H9 (cell line): ENCODE measurements around the gene CAPN8. TPM values are rescaled to one million over a fixed set of nuclear protein-coding genes. Genes with fewer than 3 reads are reported as not detected.

Source experiments
- DNase-seq: peaks from one replicate; pipeline ENCODE4 v3.0.0-alpha.2; 2017
- H2AFZ ChIP-seq: one replicate; pipeline ENCODE4 v1.6.1; 2013; ENCODE audit warnings: mild to moderate bottlenecking, low read length, control low read depth, moderate library complexity
- H2AK5ac ChIP-seq: 2 replicates; pipeline ENCODE4 v1.6.1; 2013; ENCODE audit warnings: low read length, control low read depth, mixed read lengths; ENCODE audit not compliant: insufficient read length
- H2BK120ac ChIP-seq: one replicate; pipeline ENCODE4 v1.6.1; 2013; ENCODE audit warnings: low read depth, mild to moderate bottlenecking, low read length, control low read depth, inconsistent platforms; ENCODE audit not compliant: poor library complexity, severe bottlenecking
- H2BK12ac ChIP-seq: 2 replicates; pipeline ENCODE4 v1.6.1; 2013; ENCODE audit warnings: low read length, control low read depth, mixed read lengths, low read depth; ENCODE audit not compliant: insufficient read length
- H2BK15ac ChIP-seq: 2 replicates; pipeline ENCODE4 v1.6.1; 2013; ENCODE audit warnings: low read depth, low read length, control low read depth
- H2BK20ac ChIP-seq: one replicate; pipeline ENCODE4 v1.6.1; 2013; ENCODE audit warnings: low read depth, mild to moderate bottlenecking, low read length, control low read depth, inconsistent platforms; ENCODE audit not compliant: poor library complexity, severe bottlenecking
- H2BK5ac ChIP-seq: 2 replicates; pipeline ENCODE4 v1.6.1; 2013; ENCODE audit warnings: low read length, control low read depth, mixed read lengths; ENCODE audit not compliant: insufficient read length
- H3K14ac ChIP-seq: 2 replicates; pipeline ENCODE4 v1.6.1; 2013; ENCODE audit warnings: low read length, control low read depth; ENCODE audit not compliant: insufficient read depth
- H3K18ac ChIP-seq: 2 replicates; pipeline ENCODE4 v1.6.1; 2013; ENCODE audit warnings: low read depth, mild to moderate bottlenecking, mixed read lengths, low read length, control low read depth; ENCODE audit not compliant: insufficient read length
- H3K23ac ChIP-seq: 2 replicates; pipeline ENCODE4 v1.6.1; 2013; ENCODE audit warnings: low read length, control low read depth, mixed read lengths, low read depth; ENCODE audit not compliant: insufficient read length
- H3K23me2 ChIP-seq: 2 replicates; pipeline ENCODE4 v1.6.1; 2013; ENCODE audit warnings: low read depth, mild to moderate bottlenecking, mixed read lengths, low read length, control low read depth; ENCODE audit not compliant: insufficient read length, poor library complexity, severe bottlenecking
- H3K27ac ChIP-seq: 2 replicates; pipeline ENCODE4 v1.5.1; 2013; ENCODE audit warnings: low read length, control low read depth, mixed read lengths, low read depth; ENCODE audit not compliant: insufficient read length
- H3K27me3 ChIP-seq: 2 replicates; pipeline ENCODE4 v1.6.1; 2013; ENCODE audit warnings: low read length, control low read depth, inconsistent platforms; ENCODE audit not compliant: insufficient read depth
- H3K4ac ChIP-seq: 2 replicates; pipeline ENCODE4 v1.6.1; 2013; ENCODE audit warnings: low read depth, mild to moderate bottlenecking, control low read depth, inconsistent platforms, low read length, moderate library complexity
- H3K4me1 ChIP-seq: 2 replicates; pipeline ENCODE4 v1.6.1; 2013; ENCODE audit warnings: low read length, control low read depth, inconsistent platforms; ENCODE audit not compliant: insufficient read depth
- H3K4me2 ChIP-seq: 2 replicates; pipeline ENCODE4 v1.6.1; 2013; ENCODE audit warnings: low read length, control low read depth, mixed read lengths; ENCODE audit not compliant: insufficient read length, insufficient read depth
- H3K56ac ChIP-seq: 2 replicates; pipeline ENCODE4 v1.6.1; 2013; ENCODE audit warnings: low read depth, mild to moderate bottlenecking, mixed read lengths, low read length, control low read depth; ENCODE audit not compliant: insufficient read length
- H3K79me1 ChIP-seq: 2 replicates; pipeline ENCODE4 v1.6.1; 2013; ENCODE audit warnings: low read depth, mild to moderate bottlenecking, moderate library complexity, low read length, control low read depth, inconsistent platforms; ENCODE audit not compliant: insufficient read depth, poor library complexity, severe bottlenecking
- H3K79me2 ChIP-seq: 2 replicates; pipeline ENCODE4 v1.6.1; 2013; ENCODE audit warnings: low read length, control low read depth, inconsistent platforms; ENCODE audit not compliant: insufficient read depth
- H3K9ac ChIP-seq: 2 replicates; pipeline ENCODE4 v1.6.1; 2013; ENCODE audit warnings: low read length, control low read depth, mixed read lengths; ENCODE audit not compliant: insufficient read length; ENCODE audit errors: extremely low read depth
- H3K9me3 ChIP-seq: one replicate; pipeline ENCODE4 v1.6.1; 2013; ENCODE audit warnings: low read depth, low read length, inconsistent platforms; ENCODE audit not compliant: control insufficient read depth
- H3T11ph ChIP-seq: one replicate; pipeline ENCODE4 v1.6.1; 2013; ENCODE audit warnings: mild to moderate bottlenecking, low read length, control low read depth, inconsistent platforms
- H4K20me1 ChIP-seq: one replicate; pipeline ENCODE4 v1.6.1; 2013; ENCODE audit not compliant: control insufficient read depth, insufficient read length, insufficient read depth
- H4K5ac ChIP-seq: 2 replicates; pipeline ENCODE4 v1.6.1; 2013; ENCODE audit warnings: low read depth, mild to moderate bottlenecking, mixed read lengths, low read length, control low read depth; ENCODE audit not compliant: insufficient read length
- H4K8ac ChIP-seq: replicated peaks from 2 replicates; pipeline ENCODE4 v1.6.1; 2013; ENCODE audit warnings: low read length, control low read depth, mixed read lengths, low read depth; ENCODE audit not compliant: insufficient read length
- H4K91ac ChIP-seq: 2 replicates; pipeline ENCODE4 v1.6.1; 2013; ENCODE audit warnings: low read depth, mild to moderate bottlenecking, moderate library complexity, mixed read lengths, low read length, control low read depth; ENCODE audit not compliant: insufficient read length
- H3K27ac Mint-ChIP-seq, 3 experiments: 2 replicates in 2 of 3; 3 replicates in 1 of 3; pipeline ENCODE4 v1.8.0; 2020 to 2021; ENCODE audit warnings: mixed read lengths in 3 of 3, mild to moderate bottlenecking in 1 of 3, moderate library complexity in 1 of 3
- H3K27me3 Mint-ChIP-seq: 2 replicates; pipeline ENCODE4 v1.8.0; 2021; ENCODE audit warnings: low read depth, mild to moderate bottlenecking, moderate library complexity, mixed read lengths
- H3K36me3 Mint-ChIP-seq, 3 experiments: 2 replicates in 2 of 3; 3 replicates in 1 of 3; pipeline ENCODE4 v1.8.0; 2020 to 2021; ENCODE audit warnings: low read depth in 3 of 3, mixed read lengths in 3 of 3; ENCODE audit not compliant: insufficient read depth in 1 of 3
- H3K4me1 Mint-ChIP-seq, 2 experiments: 2 replicates each; pipeline ENCODE4 v1.8.0; 2020; ENCODE audit warnings: mixed read lengths in 2 of 2
- H3K4me3 Mint-ChIP-seq, 2 experiments: 2 replicates in 1 of 2; 3 replicates in 1 of 2; pipeline ENCODE4 v1.8.0; 2020 to 2021; ENCODE audit warnings: mild to moderate bottlenecking in 2 of 2, mixed read lengths in 2 of 2, moderate library complexity in 1 of 2
- H3K9me3 Mint-ChIP-seq, 2 experiments: 2 replicates in 1 of 2; 3 replicates in 1 of 2; pipeline ENCODE4 v1.8.0; 2020; ENCODE audit warnings: mild to moderate bottlenecking in 2 of 2, mixed read lengths in 2 of 2, moderate library complexity in 1 of 2
- WGBS: extraction: QIAGEN DNeasy Blood & Tissue Kit; methylation state at CpG from one replicate; pipeline ENCODE4 v1.1.7; 2013; ENCODE audit warnings: missing lambda C conversion rate, low lambda C conversion rate, mixed read lengths; ENCODE audit not compliant: insufficient read length; ENCODE audit errors: extremely low coverage; 5-methylcytosine and 5-hydroxymethylcytosine counted together
- total RNA-seq: library from RNA; stranded (reverse); gene quantifications from 2 replicates; pipeline ENCODE4 v1.2.1, GENCODE V29; 2021
- TF ChIP-seq, protein P1 (sequence below): fragments of 200-600 bp; sonication (generic); conservative IDR thresholded peaks from 3 replicates; pipeline ENCODE4 v1.8.0; 2021; ENCODE audit warnings: antibody characterized with exemption, mild to moderate bottlenecking

The CAPN8 gene
- total RNA-seq, 1 experiment from 2014 or later = not detected

DNA sequence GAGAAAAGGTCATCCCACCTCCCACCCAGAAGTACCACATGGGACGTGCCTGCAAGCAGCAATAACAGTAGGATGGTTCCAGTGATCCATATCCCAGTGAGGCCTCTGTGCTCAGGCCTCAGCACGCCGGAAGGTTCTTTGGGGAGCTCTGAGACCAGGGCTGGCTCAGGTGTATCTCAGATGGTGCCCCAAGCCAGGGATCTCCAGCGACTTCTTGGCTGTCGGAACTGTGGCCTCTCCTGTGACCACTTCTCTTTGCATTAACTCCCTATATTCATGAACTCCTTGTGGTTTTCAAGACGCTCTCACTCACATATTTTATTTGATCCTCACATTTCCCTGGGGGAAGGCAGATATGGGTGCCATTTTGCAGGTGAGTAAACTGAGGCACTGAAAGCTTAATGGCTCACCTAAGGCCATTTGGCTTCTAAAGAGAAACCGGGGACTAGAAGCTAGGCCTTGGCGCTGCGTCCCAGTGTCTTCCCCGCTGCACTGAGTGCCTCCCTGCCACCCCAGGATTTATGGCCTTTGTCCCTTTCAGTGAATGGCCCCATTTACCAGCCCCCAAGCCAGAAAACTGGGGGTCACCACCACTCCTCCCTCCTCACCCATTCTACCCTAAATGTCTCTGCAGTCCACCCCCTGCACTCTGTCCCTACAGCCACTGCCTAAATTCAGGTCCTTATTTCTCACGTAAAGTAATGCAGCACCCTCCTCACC is 170.4 kb downstream of the CAPN8 start:
- 0 out of 7 replicates have a peak overlapping the region, but pooled peaks of 1 of the 3 experiments have one; percentile 10 for H3K27ac Mint-ChIP-seq
- H3T11ph ChIP-seq = no peak overlapping the region
- H3K79me2 ChIP-seq = no peaks in the 10 kb centered on the region
- no peak overlapping the region for H3K4me3 Mint-ChIP-seq
- no peaks in the 10 kb centered on the region for H3K79me1 ChIP-seq
- no peak overlapping the region for H2BK120ac ChIP-seq
- H3K27me3 Mint-ChIP-seq = peaks cover 4% of the 10 kb centered on the region; the same call in 1 of the 2 replicates
- H2BK15ac ChIP-seq = no peak overlapping the region
- H3K9me3 Mint-ChIP-seq = no peaks in the 10 kb centered on the region; a peak in 1 of 5 replicates
- TF ChIP-seq, protein P1, sequence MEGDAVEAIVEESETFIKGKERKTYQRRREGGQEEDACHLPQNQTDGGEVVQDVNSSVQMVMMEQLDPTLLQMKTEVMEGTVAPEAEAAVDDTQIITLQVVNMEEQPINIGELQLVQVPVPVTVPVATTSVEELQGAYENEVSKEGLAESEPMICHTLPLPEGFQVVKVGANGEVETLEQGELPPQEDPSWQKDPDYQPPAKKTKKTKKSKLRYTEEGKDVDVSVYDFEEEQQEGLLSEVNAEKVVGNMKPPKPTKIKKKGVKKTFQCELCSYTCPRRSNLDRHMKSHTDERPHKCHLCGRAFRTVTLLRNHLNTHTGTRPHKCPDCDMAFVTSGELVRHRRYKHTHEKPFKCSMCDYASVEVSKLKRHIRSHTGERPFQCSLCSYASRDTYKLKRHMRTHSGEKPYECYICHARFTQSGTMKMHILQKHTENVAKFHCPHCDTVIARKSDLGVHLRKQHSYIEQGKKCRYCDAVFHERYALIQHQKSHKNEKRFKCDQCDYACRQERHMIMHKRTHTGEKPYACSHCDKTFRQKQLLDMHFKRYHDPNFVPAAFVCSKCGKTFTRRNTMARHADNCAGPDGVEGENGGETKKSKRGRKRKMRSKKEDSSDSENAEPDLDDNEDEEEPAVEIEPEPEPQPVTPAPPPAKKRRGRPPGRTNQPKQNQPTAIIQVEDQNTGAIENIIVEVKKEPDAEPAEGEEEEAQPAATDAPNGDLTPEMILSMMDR = no peak
- no peak overlapping the region for H4K5ac ChIP-seq
- no peak overlapping the region for H2AFZ ChIP-seq
- H3K18ac ChIP-seq = no peak overlapping the region
- no peaks in the 10 kb centered on the region for H3K36me3 Mint-ChIP-seq
- no peak overlapping the region; the same call in 1 of the 2 replicates for H3K14ac ChIP-seq
- H2BK5ac ChIP-seq = no peak overlapping the region
- no peaks in the 10 kb centered on the region for H3K27me3 ChIP-seq
- H3K23me2 ChIP-seq = no peaks in the 10 kb centered on the region
- no peaks in the 10 kb centered on the region for H4K20me1 ChIP-seq
- no peak overlapping the region for H3K4ac ChIP-seq
- H3K56ac ChIP-seq = no peak overlapping the region
- no peaks in the 10 kb centered on the region for H3K4me1 ChIP-seq
- no CpG with 5 or more reads among the region's 11 CpGs for WGBS
- no peak overlapping the region for H3K27ac ChIP-seq
- H3K9me3 ChIP-seq = no peaks in the 10 kb centered on the region
- H4K91ac ChIP-seq = no peak overlapping the region
- H2BK20ac ChIP-seq = no peak overlapping the region
- H3K23ac ChIP-seq = no peak overlapping the region
- H2BK12ac ChIP-seq = no peak overlapping the region
- no peak overlapping the region for H3K4me2 ChIP-seq
- H3K4me1 Mint-ChIP-seq = peaks cover under 1 to 4% of the 10 kb centered on the region in 2 experiments
- DNase-seq = no peak
- no peak overlapping the region for H2AK5ac ChIP-seq
- H4K8ac ChIP-seq = no peak overlapping the region
- H3K9ac ChIP-seq = no peak overlapping the region
